ENCODE measurements around the gene SAMD10.
"Not testable (repeated sequence)": the region's sequence is repeated elsewhere in the genome, so short reads cannot be mapped to it uniquely, and the experiment has no call there.

Gene SAMD10

GRCh38 chr20:63940071-63940471 is 39.4 kb downstream of the SAMD10 start:
- no peak for DNase-seq

- DNase-seq = no peak
Observed at GRCh38 chr20:63939061-63939935, 40.1 kb downstream of the SAMD10 start.

- DNase-seq = no peak
Observed at GRCh38 chr20:63937596-63937995, 41.8 kb downstream of the SAMD10 start.

GRCh38 chr20:63935447-63935846 is 44.0 kb downstream of the SAMD10 start:
- DNase-seq = no peak

GRCh38 chr20:63934271-63935068 is 45.0 kb downstream of the SAMD10 start:
- DNase-seq = no peak

GRCh38 chr20:63933646-63934045 is 45.8 kb downstream of the SAMD10 start:
- no peak for DNase-seq

- no peak for DNase-seq
Observed at GRCh38 chr20:63932606-63933160, 46.8 kb downstream of the SAMD10 start.

GRCh38 chr20:63931735-63932134 is 47.7 kb downstream of the SAMD10 start:
- DNase-seq = no peak

GRCh38 chr20:63930971-63931553 is 48.4 kb downstream of the SAMD10 start:
- no peak for DNase-seq

- not testable (repeated sequence) for DNase-seq
Observed at GRCh38 chr20:63929473-63929883, 50.0 kb downstream of the SAMD10 start.

GRCh38 chr20:63929071-63929470 is 50.4 kb downstream of the SAMD10 start:
- DNase-seq = no peak

- no peak for DNase-seq
Observed at GRCh38 chr20:63926298-63926697, 53.1 kb downstream of the SAMD10 start.

- DNase-seq = no peak
Observed at GRCh38 chr20:63924241-63924640, 55.2 kb downstream of the SAMD10 start.

All from MV-4-11 (cell line).